Stimulated activated CD8-positive, alpha-beta memory T cell treated with anti-CD3 and anti-CD28 coated beads, Interleukin-7, amount 100 ng/mL, for 24 hours (primary cell): Measurements from ENCODE around the gene LRRC10B.

Experiments used
- DNase-seq: peaks from one replicate; pipeline ENCODE4 v3.0.0-alpha.2; 2020; ENCODE audit warnings: low read depth

The LRRC10B gene

GRCh38 chr11:61531044-61531443 is 22.5 kb downstream of the LRRC10B start:
- no peak for DNase-seq

GRCh38 chr11:61532134-61533038 is 23.8 kb downstream of the LRRC10B start:
- DNase-seq = no peak

- DNase-seq = no peak
Observed at GRCh38 chr11:61533039-61533375, 24.5 kb downstream of the LRRC10B start.

GRCh38 chr11:61533401-61533800 is 24.9 kb downstream of the LRRC10B start:
- no peak for DNase-seq

GRCh38 chr11:61534025-61534932 is 25.7 kb downstream of the LRRC10B start:
- no peak for DNase-seq

- no peak for DNase-seq
Observed at GRCh38 chr11:61534933-61535839, 26.6 kb downstream of the LRRC10B start.

- no peak for DNase-seq
Observed at GRCh38 chr11:61535998-61536675, 27.6 kb downstream of the LRRC10B start.

- DNase-seq = no peak
Observed at GRCh38 chr11:61536676-61537270, 28.2 kb downstream of the LRRC10B start.

- no peak for DNase-seq
Observed at GRCh38 chr11:61537326-61537725, 28.8 kb downstream of the LRRC10B start.

GRCh38 chr11:61538636-61538961 is 30.1 kb downstream of the LRRC10B start:
- DNase-seq = no peak

GRCh38 chr11:61539006-61539405 is 30.5 kb downstream of the LRRC10B start:
- DNase-seq = no peak

- no peak for DNase-seq
Observed at GRCh38 chr11:61539831-61540357, 31.3 kb downstream of the LRRC10B start.

- no peak for DNase-seq
Observed at GRCh38 chr11:61540528-61540927, 32.0 kb downstream of the LRRC10B start.

GRCh38 chr11:61541598-61541997 is 33.0 kb downstream of the LRRC10B start:
- DNase-seq = no peak

GRCh38 chr11:61542024-61542461 is 33.5 kb downstream of the LRRC10B start:
- no peak for DNase-seq

- DNase-seq = no peak
Observed at GRCh38 chr11:61542705-61543104, 34.2 kb downstream of the LRRC10B start.

GRCh38 chr11:61543606-61544306 is 35.2 kb downstream of the LRRC10B start:
- DNase-seq = no peak

GRCh38 chr11:61544466-61544865 is 35.9 kb downstream of the LRRC10B start:
- no peak for DNase-seq

GRCh38 chr11:61545341-61545740 is 36.8 kb downstream of the LRRC10B start:
- DNase-seq = no peak

GRCh38 chr11:61545921-61546320 is 37.4 kb downstream of the LRRC10B start:
- DNase-seq = no peak
